Midbrain (tissue), 1 donor: ENCODE data around the gene PYGO2.

Source experiments
- DNase-seq: peaks from one replicate; lab custom pipeline; 2025; lab: John Stamatoyannopoulos, UW

PYGO2 gene

DNA sequence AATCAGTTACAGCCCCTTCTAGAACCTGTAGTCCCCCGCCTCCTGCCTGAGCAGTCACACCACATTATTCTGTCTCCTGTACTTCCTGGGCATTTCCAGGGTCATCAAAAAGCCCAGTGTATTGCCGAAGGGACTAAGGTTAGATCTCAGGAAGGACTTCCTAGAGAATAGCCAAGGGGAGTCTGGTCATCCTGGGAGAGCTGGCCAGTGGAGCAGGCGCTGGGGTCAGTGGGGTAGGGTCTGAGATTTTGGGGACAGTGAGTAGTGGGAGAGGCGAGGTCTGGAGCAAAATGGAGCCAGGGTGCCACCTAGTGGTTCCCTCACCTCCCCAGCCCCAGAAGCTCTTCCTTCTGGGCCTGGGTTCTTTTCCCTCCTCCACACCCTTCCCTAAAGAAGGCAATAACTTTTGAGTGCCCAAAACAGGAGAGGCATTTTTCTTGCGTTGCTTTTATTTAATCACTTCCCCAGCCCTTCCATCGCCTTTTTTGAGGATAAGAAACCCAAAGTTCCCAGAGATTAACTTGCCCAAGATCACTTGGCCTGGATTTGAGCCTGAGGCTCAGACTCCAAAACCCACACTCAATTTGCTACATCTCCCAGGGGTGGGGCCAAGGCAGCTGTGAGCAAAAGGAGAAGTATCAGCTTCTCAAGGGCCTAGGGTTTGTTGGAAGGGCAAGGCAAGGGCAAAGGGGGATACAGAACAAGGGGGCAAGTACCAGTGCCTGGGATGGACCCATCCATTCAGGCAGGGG, 17.8 kb downstream of the PYGO2 start:
- DNase-seq = peak; percentile 29

DNA sequence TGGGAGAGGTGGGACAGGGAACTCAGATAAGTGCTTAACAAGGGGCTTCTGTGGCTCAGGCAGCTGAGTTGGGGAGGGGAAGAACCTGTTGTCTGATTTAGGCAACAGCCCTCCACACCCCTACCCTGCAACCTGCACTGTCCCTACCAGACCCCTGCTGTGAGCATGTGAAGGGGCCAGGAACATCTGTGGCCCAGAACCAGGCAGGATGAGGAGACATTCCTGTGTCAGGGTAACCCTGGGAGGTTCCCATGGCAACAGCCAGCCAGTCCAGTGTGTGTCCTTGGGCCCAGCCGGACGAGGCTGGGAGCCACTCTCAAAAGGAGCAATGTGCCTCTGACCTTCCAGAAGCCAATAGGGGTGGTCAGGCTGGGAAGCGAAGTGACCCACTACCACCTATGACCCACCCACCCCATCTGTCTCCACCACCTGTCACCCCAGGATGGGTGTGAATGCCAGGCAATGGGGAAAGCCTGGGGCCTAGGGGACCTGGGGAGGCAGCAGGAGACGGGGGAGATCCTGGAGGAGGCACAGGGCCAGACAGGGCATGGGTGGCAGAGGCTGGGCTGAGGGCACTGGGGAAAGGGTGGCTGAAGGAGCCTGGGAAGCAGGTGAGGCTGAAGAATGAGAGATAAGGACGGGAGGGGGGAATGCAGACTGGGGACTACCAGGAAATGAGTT, 20.1 kb downstream of the PYGO2 start:
- peak; percentile 36 for DNase-seq

DNA sequence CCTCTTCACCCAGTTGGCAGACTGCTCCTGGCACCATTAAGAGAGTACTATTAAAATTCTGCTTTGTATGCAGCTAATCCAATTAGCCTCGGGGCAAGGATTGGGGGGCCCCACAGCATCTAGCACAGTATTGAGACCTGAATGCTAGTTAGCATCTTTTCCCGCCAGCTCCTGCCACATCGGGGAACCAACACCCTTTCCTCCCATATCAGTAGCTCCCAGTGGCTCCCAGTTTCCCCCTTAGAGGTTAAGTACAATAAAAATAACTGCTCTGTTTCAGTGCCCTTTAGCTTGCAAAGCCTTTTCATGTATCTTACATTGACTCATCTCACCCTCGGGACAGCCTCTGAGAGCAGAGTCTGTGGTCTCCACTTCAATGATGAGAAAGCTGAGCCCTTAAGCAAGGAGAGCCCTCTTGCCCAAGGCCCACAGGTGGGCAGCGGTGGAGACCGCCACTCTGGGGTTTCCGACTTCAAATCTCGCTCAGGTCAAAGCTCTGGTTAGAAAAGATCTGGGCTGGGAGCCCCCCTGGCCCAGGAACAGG, 20.9 kb downstream of the PYGO2 start:
- no peak for DNase-seq

DNA sequence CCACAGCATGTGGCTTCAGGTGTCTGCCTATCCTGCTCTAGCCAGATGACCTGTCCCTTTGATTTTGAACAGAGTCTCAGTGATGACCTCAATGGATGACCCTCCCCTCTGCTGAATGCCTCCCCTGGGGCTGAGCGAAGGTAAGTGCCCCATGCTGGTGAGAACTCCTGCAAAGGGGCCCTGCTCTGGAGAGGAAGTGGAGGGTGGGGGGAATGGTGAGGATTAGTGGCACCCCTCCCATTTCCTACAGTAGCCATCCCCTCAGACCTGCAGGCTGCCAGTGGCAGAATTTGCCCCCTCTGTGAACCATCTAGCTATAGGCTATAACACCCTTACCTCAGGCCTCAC, 21.4 kb downstream of the PYGO2 start:
- DNase-seq = no peak

DNA sequence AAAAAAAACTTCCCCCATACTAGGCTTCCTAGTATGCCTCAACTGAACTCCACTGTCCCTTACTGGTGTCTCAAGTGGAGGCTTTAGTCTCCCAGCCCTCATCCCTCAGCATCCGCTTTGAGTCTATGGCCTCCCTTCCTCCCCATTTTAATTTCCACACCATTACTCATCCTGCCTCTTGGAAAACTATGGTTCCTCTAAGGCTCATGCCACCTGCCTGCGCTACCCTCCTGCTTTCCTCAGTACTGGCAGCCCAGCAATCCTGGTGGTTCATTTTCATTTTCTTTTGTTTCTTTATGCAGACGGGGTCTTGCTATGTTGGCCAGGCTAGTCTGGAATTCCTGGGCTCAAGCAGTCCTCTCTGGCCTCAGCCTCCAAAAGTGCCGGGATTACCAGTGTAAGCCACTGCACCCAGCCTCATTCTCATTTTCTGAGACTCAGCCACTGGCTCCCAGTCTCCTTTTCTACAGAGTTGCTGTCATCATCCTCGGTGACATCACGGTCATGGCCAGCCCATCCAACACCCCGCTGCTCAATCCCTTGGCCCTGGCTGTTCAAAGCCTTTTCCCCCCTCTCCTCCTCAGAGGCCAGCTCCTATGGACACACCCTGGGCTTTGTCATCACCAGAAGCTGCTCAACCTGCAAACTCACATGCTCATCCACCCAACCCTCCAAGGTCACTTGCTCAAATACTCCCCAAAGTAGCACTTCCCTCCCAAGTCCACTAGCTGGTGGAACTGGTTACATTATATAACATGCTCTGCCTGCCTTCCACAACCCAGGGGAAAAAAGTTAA, 22.8 kb downstream of the PYGO2 start:
- DNase-seq = no peak

DNA sequence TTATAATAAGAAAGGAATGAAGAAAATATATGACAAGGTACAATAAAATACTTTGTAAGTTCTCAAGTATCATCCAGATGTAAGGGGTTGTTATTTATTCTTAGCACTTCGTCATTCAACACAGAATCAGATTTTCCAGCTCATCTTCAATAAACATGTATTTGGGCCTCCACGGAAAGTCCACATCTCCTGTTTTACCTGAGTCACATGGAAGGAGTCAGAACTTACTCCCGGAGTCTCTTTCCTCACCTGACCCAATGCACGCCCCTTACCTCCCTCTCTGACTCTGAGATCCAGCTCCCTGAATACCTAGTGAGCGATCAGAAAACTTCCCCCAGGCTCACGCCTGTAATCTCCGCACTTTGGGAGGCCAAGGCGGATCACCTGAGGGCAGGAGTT, 23.6 kb downstream of the PYGO2 start:
- no peak for DNase-seq

DNA sequence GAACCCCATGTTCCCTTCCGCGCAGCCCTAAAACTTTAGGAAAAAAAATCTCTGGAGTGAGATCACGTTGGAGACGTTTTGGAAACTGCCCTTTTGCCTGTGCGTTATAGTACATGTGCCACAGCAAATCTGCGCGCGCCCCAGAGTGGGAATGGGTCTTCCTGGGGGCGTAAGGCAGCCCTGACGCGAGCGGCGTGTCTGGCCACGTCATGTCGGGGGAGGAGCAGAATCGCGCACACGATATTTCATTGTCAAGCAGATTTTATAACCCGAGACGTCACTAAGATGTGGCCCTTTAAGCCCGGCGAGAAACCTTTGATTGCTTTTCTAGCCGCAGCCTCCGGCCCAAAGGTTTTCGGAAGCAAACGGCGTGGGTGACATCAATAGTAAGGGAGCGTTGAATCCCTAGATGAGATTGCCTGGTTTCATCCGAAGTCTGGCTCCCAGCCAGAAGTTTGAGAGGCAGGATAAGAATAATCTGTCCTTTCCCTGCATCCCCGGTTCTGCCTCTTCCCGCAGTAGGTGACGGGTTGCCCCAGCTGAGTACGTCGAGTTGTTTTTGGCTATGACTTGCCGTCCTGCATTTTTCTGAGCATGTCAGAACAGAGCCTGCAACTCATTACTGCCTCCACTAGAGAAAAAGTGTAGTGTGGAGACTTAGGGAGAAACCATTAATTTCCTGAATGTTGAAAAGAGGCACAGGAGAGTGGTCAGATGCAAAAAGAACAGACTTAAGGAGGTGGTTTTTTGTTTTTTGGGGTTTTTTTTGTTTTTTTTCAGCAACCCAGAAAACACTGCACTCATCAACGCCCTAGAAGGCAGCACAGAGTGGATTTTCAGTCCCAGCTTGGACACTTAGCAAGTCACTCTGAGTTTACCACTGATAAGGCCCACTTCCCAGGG, 24.2 kb downstream of the PYGO2 start:
- peak; percentile 95 for DNase-seq

DNA sequence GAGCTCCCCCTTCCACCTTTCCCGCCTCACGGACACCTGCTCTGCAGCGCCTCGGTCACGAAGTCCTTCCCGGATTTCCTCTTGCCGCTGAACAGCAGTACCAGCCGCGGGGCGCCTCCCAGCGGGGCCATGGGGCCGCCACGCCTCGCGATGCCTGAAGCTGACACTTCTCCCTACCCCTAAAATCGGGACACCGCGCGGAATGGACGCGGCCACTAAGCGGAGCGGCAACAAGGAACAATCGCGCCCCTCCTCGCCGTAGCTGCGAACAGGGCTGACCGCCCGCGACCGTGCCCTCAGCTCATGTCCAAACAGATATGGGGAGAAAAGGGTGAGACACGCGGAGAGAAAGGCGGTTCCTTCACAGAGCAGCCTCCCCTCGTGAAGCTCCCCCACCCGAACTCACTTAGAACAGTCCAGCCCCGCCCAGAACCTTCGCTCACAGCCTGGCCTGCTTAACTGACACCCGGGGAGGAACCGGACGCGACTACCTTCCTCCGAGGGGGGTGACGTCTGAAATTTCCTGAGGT, 25.0 kb downstream of the PYGO2 start, which contains the start of gene PMVK:
Gene PMVK, minus strand, starts transcription at position 165 of the 530 bp plus-strand sequence. Its CDS starts 34 bp downstream, at position 131.
- peak; percentile 97 for DNase-seq

DNA sequence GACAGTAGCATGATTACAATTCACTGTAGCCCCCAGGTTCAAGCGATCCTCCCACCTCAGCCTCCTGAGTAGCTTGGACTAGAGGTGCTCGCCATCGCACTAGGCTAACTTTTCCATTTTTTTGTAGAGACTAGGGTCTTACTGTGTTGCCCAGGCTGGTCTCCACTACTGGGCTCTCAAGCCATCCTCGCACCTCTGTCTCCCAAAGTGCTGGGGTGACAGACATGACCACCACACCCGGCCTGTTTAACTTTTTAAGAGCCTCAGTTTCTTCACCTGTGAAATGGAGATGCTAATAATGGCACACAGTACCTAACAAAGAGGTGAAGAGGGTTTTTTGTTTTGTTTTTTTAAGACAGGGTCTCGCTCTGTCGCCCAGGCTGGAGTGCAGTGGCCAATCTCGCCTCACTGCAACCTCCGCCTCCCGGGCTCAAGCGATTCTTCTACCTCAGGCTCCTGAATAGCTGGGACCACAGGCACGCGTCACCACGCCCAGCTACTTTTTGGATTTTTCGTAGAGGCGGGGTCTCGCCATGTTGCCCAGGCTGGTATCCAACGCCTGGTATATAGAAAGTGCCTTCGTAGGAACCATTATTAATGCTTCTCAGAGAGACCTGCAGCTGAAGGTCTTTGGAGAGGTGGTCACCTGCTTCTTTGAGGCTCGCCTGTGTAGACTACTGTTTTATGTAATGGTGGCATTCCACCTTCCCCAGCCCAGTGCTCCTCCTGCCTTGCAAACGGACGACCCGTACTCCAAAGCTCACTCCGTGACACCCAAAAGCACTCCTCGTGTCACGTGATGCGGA, 25.6 kb downstream of the PYGO2 start:
- DNase-seq = no peak

DNA sequence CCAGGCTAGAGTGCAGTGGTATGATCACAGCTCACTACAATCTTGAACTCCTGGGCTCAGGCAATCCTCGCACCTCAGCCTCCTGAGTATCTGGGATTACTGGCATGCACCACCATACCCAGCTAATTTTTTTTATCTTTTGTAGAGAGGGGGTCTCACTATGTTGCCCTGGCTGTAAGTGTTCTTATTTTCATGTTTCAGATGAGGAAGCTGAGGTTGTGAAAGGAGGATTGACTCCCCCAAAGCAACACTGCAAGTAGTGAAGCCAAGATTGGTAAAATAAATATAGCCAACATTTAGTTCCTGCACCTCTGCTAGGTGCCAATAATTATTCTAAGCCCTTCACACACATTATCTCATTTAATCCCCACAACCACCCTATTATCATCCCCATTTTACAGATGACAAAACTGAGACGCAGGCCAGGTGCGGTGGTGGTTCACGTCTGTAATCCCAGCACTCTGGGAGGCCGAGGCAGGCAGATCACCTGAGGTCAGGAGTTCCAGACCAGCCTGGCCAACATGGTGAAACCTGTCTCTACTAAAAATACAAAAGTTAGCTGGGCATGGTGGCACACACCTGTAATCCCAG, 27.1 kb downstream of the PYGO2 start:
- DNase-seq = no peak

DNA sequence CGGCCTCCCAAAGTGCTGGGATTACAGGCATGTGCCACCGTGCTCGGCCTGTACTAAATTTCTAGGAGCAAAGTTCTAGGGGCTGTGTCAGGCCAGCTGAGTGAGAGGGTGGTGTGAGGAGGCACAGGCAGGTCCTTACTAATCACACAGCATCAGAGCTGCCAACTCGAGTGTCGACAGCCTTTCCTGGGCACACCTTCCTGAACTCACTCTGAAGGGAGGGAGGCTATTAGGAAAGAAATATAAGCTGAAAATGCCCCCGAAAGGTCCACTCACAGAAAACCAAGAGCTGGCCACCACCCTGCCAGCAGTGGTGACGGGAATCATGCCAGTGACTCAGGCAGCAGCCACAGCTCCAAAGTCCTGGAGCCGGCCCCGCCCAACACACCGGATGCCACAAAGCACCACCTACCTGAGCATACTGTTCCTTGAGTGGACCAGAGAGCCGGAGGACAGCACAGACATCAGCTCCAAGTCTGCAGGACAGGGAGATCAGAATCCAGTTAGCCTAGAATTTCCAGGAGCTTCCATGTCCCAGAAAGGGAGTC, 29.6 kb downstream of the PYGO2 start:
- no peak for DNase-seq

DNA sequence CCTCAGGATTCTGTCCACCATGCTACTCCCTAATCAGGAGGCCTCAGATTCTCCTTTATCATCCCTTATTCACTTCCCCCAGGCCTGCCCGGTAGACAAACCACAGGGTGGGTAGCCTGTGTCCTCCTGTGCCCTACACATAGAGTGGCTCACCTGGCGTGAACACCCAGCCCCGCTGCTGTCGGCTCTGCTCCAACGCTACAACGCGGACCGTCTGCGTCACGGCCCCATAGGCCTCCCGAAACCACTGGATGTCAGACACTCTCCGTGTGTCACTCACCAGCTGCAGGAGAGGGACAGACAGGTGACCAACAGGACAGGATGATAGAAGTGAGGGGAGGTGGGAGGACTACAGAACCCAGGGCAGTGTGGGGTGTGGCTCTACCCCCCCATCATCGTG, 35.4 kb downstream of the PYGO2 start:
- DNase-seq = no peak

DNA sequence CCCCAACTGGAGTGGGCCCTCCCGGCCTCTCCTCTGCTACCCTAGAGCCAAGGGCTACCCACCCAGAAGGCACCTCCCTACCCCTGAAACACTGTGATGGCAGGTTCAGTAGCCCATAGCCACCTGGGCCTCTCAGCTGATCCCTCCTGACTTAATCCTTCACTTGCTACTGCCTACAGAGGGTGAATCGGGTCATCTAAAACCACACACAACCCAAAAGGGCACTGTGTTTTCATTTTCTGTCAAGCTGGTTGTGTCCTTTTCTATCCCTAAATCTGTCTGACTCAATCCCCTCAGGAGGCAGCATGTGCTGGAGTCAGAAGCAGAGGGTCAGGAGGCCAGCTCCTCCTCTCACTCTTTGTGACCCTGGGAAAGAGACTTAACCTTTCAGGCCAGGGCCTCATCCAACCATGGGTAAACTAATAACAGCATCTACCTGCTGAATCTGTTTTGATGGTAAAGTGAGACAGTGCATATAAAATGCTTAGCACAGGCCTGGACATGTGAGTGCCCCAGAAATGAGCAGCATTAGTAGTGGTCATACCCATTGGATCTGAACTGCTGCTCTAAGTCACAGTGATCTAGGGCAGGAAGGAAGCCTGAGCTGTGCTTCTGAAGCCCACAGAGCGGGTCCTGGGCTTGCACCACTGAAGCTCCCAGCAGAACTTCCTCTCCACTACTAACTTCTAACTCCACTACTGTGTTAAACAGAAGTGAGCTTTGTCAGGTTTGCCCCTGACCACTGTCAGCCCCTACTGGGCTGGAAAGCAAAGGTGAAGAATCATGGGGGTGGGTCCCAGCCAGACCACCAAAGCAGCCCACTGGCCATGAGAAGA, 36.0 kb downstream of the PYGO2 start:
- no peak for DNase-seq

DNA sequence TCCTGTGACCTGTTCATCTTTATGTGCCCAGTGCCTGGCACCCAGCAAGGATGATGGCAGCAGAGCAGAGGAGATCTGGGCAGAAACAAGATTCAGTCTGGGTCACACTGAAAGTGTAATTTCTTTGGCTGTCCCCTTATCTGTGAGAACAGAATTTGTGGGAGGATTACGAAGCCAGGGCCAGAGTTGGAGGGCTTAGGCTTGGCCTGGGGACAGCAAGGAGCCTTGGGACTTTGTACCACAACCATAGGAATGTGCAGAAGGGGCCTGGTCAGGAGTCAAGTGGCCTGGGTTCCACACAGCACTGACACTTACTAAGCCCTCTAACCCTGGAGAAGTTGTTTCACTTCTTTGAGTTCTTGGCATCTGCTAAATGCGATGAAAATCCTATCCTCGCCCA, 37.9 kb downstream of the PYGO2 start:
- DNase-seq = no peak

DNA sequence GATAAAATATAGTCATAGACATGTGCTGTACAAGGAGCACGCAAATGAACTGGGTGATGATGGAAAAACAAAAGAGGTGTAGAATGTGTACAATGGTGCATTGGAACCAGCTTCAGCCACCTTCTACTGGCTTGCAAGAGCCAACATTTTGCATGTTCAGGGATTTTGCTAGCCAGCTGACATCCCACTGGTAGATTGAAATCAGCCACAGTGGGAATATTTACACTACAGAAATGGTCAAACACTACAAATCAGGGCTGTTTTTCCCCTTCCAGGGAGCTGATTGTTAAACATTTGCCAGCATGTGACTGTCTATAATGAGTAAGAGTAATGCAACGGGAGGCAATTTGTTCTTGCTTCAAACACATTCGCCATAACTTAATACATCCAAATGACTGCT, 48.3 kb downstream of the PYGO2 start:
- no peak for DNase-seq

DNA sequence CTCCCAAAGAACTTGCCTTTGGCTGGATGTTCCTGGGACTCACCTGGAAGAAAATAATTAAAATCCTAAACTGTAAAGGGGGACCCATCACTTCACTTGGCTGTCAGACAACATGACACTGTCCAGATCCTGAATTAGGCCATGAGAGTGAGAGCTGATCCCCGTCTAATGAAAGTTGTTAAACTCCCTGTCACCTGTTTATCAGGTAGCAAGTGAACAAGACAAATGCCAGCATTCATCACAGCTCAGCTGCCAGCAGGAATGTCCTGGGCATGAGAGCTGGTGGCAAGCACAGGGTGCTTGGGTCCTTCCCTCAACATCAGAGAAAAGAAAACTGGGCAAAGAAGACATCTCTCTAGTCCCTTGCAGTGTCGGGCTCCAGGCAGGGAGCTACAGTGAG, 48.8 kb downstream of the PYGO2 start:
- no peak for DNase-seq

DNA sequence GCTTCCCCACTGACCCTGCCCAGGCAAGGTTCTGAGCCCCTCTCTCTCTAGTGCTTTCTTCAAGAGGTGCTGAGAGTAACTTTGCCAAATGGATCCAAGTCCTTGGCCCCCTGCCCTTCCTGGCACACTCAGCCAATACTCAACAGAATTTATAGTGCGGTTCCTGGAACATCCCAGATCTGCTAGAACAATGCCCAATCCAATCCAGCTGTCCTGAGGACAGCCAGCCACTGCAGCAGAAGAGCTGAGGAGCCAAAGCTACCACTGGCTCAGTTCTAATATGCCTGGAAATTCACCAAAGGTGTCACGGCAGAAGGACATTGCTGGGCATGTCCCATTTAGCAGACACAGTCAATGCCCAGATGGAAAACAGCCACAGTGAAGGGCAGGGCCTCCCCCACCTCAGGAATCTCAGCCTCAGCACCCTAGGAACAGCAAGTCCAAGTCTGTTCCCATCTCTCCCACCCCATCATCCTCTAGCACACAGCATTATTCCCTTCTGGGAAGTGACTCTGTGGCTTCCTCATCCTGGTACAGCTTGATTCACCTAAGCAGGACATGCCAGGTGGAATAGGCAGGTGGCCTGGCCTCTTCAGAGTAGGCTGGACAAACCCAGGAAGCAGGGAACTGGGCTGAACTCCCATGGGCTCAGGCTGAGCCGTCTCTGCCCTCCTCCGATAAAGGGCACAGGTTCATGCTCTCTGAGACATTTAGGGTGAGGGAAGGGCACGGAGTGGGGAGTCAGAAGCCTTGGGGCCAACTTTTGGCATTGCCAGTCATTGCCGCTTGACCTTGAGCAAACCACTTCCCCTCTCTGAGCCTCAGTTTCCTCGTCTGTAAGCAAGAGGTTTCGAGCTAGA, 49.7 kb downstream of the PYGO2 start:
- no peak for DNase-seq

DNA sequence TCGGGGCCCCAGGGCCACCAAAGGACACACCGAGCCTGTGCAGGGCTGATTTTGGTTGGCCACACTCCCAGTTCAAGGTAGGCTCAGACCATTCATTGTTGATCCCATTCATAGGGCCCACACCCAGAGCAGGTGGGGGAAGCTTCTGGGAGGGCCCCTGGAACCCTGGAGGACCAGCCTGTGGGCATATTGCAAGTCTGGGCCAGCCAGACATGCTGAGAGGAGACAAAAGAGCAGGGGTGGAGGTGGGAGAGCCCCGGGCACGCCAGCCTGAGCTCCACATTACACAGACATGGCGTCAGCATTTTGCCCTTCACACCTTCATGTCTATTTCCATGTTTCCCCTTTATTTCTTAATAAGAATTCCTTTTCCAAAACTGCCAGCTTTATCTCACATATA, 50.7 kb downstream of the PYGO2 start:
- DNase-seq = no peak
